ENCODE data around the gene RGS11. TPM values are rescaled to one million over a fixed set of nuclear protein-coding genes. Genes with fewer than 3 reads are reported as not detected.

RGS11 gene
- total RNA-seq, 1 experiment from 2014 or later: 8.9 TPM

DNA sequence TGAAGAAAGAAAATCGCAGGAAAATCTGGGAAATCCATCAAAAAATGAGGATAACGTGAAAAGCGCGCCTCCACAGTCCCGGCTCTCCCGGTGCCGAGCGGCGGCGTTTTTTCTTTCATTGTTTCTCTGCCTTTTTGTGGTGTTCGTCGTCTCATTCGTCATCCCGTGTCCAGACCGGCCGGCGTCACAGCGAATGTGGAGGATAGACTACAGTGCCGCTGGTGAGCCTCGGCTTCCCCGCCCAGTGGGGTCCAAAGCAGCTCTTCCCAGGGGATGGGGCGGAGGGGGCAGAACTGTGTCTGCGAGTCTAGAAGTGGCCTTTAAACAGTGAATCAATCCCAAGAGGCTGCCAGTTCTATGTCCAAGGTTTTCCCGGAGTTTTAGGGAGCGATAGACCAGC, 21.3 kb downstream of the RGS11 start:
- Mint-ChIP-seq H3K4me1 (ENCODE audit: low read depth, unreplicated experiment) (peaks cover 14% of the 10 kb centered on the region), H3K4me3 (ENCODE audit: unreplicated experiment) (no peak overlapping the region), H3K27ac (ENCODE audit: unreplicated experiment) (no peak overlapping the region), H3K9me3 (ENCODE audit: unreplicated experiment) (no peaks in the 10 kb centered on the region), H3K36me3 (ENCODE audit: insufficient read depth, unreplicated experiment) (peaks cover 20% of the 10 kb centered on the region), H3K27me3 (ENCODE audit: insufficient read depth, unreplicated experiment) (no peaks in the 10 kb centered on the region)
- no peak for DNase-seq
- no peak for TF ChIP-seq CTCF (IDR thresholded peaks at IDR 0.05; ENCODE audit: insufficient read depth in 1 of 2, low read depth in 1 of 2, low read length in 1 of 2, severe bottlenecking in 1 of 2, unreplicated experiment in 1 of 2)
- ChIA-PET POLR2A (no interaction called here), CTCF (no interaction called here)
- H3K4me3 ChIP-seq (ENCODE audit: low read depth, low read length): no peak overlapping the region
- H3K36me3 ChIP-seq (ENCODE audit: control insufficient read depth, insufficient read depth, low read length): peaks cover 3% of the 10 kb centered on the region
- no peaks in the 10 kb centered on the region for H3K27me3 ChIP-seq (replicated peaks; ENCODE audit: control insufficient read depth, insufficient read depth, low read length)
- no TSS peak for BruUV-seq (replicated peaks)
- intact Hi-C loops (cut with micrococcal nuclease; ENCODE audit: unreplicated experiment): no loop called here
- no peaks in the 10 kb centered on the region for H3K9me3 ChIP-seq
- H3K4me1 ChIP-seq: peaks cover 10% of the 10 kb centered on the region

DNA sequence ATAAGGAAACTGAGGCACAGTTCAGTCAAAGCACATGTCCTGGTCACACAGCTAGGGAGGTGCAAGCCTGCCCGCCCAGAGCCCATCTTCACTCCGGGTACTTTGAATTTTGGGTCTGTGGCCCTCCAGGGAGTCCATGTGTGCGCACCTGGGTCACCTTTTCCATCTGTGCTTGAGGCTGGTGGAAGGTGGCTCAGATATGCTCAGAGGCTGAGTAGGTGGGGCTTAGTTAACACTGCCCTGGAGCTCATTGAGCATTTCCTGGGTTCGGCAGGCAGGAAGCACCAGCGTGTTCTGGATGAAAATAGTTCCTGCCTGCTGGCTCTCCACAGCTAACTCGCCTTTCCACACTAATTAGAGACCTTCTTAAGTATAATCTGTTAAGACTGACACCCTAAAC, 21.9 kb downstream of the RGS11 start:
- POLR2A ChIA-PET: no interaction called here
- CTCF ChIA-PET: no interaction called here
- BruUV-seq (replicated peaks): no TSS peak

DNA sequence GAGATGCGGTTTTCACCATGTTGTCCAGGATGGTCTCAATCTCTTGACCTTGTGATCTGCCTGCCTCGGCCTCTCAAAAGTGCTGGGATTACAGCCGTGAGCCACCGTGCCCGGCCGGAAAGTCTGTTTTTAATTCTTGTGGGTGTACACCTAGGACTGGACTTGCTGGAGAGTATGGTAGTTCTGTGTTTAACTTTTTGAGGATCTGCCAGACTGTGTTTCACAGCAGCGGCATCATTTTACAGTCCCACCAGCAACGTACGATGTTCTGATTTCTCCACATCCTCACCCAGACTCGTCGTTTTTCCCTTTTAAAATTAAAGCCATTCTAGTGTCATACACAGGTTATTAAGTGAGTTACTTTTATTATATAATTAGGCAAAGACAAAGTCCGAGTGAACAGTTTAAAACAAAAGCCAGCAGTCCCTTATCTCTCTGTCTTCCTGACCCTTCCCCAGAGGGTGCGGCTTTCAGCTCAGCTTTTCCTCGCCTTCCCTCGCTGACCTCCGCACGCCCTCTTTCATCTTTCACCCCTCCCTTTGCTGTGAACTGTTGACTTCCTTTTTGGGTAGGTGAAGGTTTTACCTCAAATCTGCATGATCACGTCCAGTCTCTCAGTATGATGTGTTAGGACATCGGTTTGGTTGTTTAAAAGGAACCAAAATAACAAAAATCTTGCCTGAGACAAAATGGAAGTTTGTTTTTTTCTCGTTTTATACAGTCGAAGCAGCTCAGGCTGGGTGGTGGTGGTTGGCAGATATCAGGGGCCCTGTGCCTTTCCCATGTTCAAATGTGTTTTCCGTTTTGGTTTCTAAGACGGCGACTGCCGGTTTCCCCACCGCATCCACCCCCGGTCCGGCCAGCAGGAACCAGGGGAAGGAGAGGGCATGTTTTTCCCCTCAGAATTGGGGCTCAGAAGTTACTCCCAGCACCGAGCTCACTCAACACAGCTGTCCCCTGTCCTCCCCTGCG, 23.1 kb downstream of the RGS11 start:
- BruUV-seq (replicated peaks): no TSS peak
- Mint-ChIP-seq H3K27ac (ENCODE audit: unreplicated experiment) (peak overlapping the region; percentile 41), H3K9me3 (ENCODE audit: unreplicated experiment) (no peaks in the 10 kb centered on the region), H3K4me3 (ENCODE audit: unreplicated experiment) (no peak overlapping the region), H3K36me3 (ENCODE audit: insufficient read depth, unreplicated experiment) (peaks cover 20% of the 10 kb centered on the region), H3K4me1 (ENCODE audit: low read depth, unreplicated experiment) (peaks cover 14% of the 10 kb centered on the region), H3K27me3 (ENCODE audit: insufficient read depth, unreplicated experiment) (no peaks in the 10 kb centered on the region)
- no peak for DNase-seq
- Histone ChIP-seq H3K4me1 (peaks cover 14% of the 10 kb centered on the region), H3K36me3 (ENCODE audit: control insufficient read depth, insufficient read depth, low read length) (peaks cover 3% of the 10 kb centered on the region), H3K27me3 (replicated peaks; ENCODE audit: control insufficient read depth, insufficient read depth, low read length) (no peaks in the 10 kb centered on the region), H3K4me3 (ENCODE audit: low read depth, low read length) (no peak overlapping the region), H3K9me3 (no peaks in the 10 kb centered on the region)
- ChIA-PET POLR2A (interaction anchor here (0.7 kb wide), 1 partner anchor 17 kb away, joined by 6 read pairs; no protein-coding TSS in a partner anchor), CTCF (no interaction called here)
- intact Hi-C loops (cut with micrococcal nuclease; ENCODE audit: unreplicated experiment): no loop called here
- TF ChIP-seq CTCF (IDR thresholded peaks at IDR 0.05; ENCODE audit: insufficient read depth in 1 of 2, low read depth in 1 of 2, low read length in 1 of 2, severe bottlenecking in 1 of 2, unreplicated experiment in 1 of 2): no peak

More for the DNA sequence above, 21.9 kb downstream of the RGS11 start:
- Mint-ChIP-seq H3K4me1 (ENCODE audit: low read depth, unreplicated experiment) (peaks cover 14% of the 10 kb centered on the region), H3K9me3 (ENCODE audit: unreplicated experiment) (no peaks in the 10 kb centered on the region), H3K36me3 (ENCODE audit: insufficient read depth, unreplicated experiment) (peaks cover 20% of the 10 kb centered on the region), H3K27me3 (ENCODE audit: insufficient read depth, unreplicated experiment) (no peaks in the 10 kb centered on the region), H3K4me3 (ENCODE audit: unreplicated experiment) (no peak overlapping the region), H3K27ac (ENCODE audit: unreplicated experiment) (no peak overlapping the region)
- peaks cover 14% of the 10 kb centered on the region for H3K4me1 ChIP-seq
- H3K4me3 ChIP-seq (ENCODE audit: low read depth, low read length): no peak overlapping the region
- no peaks in the 10 kb centered on the region for H3K9me3 ChIP-seq
- H3K27me3 ChIP-seq (replicated peaks; ENCODE audit: control insufficient read depth, insufficient read depth, low read length): no peaks in the 10 kb centered on the region
- intact Hi-C loops (cut with micrococcal nuclease; ENCODE audit: unreplicated experiment): no loop called here
- DNase-seq: no peak
- no peak for TF ChIP-seq CTCF (IDR thresholded peaks at IDR 0.05; ENCODE audit: insufficient read depth in 1 of 2, low read depth in 1 of 2, low read length in 1 of 2, severe bottlenecking in 1 of 2, unreplicated experiment in 1 of 2)
- peaks cover 3% of the 10 kb centered on the region for H3K36me3 ChIP-seq (ENCODE audit: control insufficient read depth, insufficient read depth, low read length)

Data from Caco-2 (cell line).